Stimulated activated CD8-positive, alpha-beta memory T cell treated with anti-CD3 and anti-CD28 coated beads, Interleukin-15, amount 100 ng/mL, for 24 hours (primary cell): ENCODE data around the gene NHERF1.

Experiments
- DNase-seq: peaks from one replicate; pipeline ENCODE4 v3.0.0-alpha.2; 2020; ENCODE audit warnings: low read depth

The NHERF1 gene

DNA sequence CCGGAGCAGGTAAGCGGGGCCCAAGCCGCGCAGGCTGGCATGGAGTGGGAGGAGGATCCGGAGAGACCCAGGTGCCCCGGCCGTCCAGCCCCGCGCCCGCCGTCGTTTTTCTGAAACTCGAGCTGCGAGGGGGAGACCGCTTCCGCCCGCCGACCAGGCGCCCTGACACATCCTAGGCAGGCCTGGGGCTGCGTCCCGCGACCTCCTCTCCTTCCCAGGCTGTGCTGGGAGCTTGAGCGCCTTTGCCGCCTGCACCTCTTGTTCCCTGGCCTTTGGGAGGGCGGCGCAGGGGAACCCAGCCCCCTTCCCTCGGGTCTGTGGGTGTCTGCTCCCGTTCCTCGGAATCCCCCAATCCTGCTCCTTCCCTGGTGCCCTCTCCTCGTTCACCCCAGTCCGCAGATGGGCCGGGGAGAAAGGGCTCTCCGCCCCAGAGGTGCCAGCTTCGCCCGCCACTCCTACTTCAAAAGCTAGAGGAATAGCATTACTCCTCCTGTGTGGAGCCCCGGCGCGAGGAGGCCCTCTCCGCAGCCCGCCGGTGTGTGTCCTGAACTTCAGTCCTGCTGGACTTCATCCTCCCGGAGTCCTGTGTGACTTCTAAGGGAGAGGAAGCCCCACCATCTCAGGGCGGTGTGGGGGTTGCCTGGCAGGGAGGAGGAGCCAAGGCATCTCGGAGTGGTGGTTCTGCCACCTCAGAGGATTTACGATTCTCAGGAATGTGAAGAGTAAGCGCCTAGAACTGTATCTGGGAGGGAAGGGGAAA is 1.0 kb downstream of the NHERF1 start:
- DNase-seq = no peak

DNA sequence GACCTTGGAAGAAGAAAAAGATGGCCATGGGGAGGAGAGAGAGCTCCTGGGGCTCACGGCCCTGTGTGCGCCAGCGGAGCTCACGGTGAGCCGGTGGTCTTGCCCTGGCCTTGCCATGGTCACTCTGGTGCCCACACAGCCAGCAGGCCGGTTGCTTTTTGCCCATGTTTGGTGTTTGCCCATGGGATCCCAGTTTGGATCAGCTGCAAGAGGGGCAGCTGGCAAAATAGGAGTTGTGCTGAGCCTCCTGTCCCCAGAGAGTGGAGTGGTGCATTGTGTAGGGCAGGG is 1.6 kb downstream of the NHERF1 start:
- no peak for DNase-seq

DNA sequence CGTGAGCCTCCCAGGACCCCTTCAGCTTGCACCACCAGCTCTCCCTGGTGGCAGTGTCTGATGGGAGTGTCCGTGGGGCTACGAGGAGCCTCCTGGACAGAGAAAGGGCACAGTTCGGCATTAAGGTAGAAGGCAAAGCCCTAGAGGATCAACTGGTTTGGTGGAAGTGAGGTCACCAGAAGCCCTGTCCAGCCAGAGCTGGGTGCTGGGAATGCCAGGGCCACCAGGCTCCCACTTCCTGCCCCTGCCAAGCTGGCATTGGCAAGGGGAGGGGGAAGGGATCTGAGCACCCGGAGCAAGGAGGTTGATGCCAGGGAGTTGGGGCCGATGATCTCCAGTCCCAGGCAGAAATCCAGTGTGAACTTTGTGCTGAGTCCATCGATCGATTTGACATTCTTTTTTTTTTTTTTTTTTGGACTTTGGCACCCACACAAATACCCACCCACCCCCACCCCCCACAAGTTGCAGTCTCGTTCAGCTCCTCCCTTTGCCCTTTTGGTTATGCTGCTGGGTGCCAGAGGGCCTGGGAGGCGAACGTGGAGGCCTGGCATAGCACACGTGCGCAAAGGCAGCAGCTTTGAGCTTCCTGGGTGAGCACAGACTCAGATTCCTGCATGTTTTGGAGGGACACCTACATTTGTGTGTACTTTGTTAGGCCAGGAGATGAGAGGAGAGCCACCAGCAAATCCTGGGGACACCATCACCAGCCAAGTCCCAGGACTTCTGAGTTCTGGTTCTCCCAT is 2.1 kb downstream of the NHERF1 start:
- no peak for DNase-seq

DNA sequence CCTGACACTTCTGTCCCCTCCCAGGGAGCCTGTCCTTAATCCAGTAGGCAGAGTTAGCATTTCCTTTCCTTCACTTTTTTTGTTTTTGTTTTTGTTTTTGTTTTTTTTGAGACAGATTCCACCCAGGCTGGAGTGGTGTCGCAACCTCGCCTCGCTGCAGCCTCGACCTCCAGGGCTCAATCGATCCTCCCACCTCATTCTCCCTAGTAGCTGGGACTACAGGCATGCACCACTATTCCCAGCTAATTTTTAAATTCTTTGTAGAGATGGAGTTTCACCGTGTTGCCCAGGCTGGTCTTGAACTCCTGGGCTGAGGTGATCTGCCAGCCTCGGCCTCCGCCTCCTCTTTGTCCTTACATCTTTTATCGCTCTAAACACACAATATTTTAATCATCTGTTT is 4.0 kb downstream of the NHERF1 start:
- DNase-seq = no peak

DNA sequence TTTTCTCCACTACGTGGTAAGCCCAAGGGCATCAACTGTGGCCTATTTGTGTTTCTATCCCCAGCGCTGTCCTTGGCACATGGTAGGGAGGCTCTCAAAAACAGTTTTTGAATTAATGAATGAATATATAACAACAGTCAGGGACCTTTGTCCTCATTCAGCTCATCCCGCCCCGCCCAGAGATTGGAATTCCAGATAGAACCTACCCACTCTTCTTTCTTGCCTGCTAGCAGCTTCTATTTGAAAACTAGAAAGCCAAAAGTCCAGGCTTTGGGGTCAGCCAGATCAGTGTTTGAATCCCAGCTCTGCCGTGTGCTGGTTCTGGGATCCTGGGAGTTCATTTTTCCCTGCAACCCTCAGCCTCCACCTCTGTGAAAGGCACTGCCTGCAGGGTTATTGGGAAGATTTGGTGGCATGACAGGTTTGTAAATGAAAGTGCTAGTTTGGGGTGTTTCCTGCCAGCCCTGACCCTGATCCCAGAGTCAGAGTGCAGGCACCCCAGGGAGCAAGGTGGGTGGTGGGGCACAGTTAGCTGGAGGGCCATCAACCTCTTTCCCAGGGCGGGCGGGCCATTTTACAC is 4.5 kb downstream of the NHERF1 start:
- no peak for DNase-seq

DNA sequence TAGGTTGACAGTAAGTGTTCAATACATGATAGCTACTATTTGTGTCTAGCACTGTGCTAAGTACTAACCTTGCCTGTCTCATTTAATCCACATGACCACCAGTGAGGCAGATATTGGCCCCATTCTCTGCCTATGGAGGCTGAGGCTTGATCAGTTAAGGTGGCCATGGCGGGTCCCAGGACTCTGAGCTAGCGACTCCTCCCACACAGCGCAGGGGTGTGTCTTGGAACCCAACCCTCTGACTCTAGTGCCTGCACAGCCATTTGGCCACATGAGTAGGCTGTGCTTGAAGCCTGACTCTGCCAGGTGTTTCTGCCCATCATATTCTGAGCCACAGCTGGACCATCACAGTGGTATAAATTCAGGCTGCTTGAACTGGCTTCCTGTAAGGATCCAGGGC is 6.4 kb downstream of the NHERF1 start:
- no peak for DNase-seq

DNA sequence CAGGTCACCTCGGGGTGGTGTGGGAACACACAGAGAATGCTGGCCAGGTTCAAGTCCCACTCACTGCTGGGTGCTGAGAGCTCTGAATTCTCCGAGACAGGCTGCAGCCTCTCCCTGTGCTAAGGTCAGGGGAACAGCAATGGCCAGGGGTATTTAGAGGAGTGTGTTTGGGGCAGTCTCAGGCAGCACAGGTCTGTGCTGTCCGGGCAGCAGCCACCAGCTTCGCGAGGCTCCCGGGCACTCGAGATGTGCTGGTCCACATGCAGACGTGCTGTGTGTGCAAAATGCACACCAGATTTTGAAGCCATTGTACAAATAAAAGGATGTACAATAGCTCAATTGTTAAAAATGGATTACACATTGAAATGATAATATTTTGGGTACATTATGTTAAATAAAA is 7.1 kb downstream of the NHERF1 start:
- DNase-seq = no peak

DNA sequence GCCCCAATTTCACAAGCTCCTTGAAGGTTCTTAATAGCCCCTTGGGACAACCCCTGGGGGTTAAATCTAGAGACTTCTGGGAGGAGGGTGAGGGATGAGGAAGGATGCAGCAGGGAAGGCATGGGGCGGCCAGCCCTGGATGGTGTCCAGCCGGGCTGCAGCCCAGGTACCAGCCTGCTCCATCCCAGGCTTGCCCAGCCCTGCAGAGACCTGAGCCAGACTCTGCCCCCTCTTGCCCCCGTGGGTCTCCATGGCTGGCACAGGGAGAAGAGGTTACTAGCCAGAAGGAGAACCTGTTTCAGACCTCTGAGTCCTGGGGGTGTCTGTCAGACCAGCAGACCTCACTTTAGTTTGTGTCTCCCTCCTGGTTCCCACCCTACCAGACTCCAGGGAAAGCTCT is 8.5 kb downstream of the NHERF1 start:
- no peak for DNase-seq

DNA sequence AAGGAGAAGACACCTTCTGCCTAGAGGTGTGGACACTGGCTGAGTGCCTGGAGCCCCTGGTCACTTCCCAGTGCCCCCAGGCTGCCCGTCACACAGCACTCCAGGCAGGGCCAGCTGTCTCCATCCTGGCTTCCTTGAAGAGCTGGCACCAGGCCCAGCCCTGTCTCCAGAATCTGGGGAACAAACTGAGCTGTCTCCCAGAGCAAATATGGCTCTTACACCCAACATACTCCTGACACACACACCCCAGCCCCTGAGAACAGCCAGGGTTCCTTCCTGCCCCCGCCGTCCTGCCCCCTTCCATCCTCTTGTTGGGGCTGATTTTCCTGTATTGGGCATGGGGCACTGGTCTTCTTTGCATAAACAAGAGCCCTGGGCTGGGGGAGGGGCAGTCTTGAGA is 9.1 kb downstream of the NHERF1 start:
- DNase-seq = no peak

DNA sequence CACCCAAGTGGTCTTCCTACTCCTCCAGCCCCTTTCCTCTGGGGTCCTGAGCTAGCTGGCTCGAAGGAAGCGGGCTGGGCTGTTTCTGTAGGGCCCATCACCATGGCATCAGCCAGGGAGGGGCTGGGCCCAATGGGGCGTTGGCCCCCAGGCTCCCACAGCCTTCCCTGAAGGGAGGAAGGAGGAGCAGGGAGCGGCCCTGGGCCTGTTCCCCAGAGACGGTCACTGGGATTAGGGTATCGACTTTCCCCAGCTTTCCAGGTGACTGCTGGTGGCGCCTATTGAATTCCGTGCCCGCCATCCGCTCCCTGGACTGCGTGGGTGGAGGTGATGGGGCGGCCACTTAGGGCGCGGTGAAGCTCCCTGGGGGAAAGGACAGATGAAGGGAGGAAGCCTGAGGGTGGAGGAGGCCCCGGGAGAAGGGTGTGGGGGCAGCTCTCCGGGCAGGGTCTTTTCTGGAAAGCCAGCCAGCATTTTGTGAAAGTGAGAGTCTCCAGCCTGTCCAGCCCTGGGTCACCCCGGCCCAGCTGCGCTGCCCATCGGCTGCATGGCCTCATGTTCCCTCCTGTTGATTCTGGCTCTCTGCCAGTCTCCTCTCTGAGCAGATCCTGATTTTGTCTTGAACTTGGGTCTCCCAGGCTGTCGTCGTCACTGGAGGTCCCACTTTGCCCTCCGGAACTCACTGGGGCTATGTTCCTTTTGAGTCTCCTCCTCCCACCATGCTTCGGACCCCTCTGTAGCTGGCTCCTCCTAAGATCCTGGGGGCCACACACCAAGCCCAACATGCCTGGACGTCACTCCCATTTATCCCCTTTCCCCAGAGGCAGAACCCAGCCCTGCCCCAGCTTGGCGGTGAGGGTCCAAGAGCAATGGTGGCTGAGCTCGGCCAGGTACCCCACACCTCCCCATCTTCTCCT is 9.8 kb downstream of the NHERF1 start:
- no peak for DNase-seq

DNA sequence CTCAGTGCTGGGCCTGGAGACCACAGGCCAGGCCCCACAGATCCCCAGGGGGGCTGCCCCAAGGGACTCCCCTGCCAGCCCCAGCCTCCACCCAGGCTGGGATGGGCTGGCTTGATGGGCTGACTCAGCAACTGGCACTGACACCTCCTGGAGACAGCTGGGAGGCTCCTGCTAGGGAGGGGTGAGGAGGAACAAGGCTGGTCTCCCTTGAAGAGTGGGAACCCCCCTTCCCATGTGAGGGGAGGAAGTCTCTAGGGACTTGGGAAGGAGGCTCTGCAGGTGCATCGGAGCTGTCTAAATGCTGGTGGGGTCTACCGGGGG is 10.4 kb downstream of the NHERF1 start:
- no peak for DNase-seq

DNA sequence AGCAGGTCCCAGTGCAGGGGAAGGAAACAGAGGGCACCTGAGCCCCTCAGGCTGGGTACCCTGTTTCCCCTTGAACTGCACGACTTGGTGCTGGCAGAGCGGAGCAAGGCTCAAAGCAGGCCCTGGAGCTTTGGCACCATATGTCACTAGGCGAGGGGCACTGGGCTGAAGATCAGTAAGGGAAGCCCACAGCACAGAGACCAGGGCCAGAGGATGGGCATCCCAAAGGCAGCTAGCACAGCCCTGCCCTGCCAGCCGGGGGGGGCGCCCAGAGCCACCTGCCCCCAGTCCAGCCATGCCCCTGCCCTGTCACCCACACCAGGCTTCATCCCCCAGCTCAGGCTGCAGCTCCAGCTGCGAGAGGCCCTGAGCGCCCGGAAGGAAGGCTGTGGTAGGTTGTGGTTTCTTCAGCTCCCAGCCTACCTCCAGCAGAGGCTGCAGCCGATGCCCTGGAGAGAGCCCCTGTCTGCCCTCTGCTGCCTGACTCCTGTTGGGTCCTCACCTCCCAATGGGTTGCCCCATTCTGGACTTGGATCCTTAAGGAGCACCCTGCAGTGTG is 10.9 kb downstream of the NHERF1 start:
- DNase-seq = no peak

DNA sequence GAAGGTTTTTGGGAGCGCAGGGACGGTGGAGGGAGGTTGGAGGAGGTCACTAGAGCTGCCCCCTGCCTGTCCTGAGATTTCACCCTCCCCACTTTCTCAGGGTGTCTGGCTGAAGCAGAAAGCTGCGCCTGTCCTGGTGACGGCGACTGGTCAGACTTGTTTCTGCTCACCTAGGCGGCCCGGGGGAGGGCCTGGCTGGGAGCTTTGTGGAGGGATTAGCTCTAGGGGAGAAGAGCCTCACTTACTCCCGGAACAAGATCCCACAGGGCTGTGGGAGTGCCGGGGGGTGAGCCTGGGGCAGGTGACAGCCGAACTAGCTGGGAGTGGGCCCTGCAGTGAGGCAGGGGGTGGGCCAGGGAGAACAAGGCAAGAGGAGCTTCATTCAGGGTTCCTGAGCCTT is 11.5 kb downstream of the NHERF1 start:
- no peak for DNase-seq

DNA sequence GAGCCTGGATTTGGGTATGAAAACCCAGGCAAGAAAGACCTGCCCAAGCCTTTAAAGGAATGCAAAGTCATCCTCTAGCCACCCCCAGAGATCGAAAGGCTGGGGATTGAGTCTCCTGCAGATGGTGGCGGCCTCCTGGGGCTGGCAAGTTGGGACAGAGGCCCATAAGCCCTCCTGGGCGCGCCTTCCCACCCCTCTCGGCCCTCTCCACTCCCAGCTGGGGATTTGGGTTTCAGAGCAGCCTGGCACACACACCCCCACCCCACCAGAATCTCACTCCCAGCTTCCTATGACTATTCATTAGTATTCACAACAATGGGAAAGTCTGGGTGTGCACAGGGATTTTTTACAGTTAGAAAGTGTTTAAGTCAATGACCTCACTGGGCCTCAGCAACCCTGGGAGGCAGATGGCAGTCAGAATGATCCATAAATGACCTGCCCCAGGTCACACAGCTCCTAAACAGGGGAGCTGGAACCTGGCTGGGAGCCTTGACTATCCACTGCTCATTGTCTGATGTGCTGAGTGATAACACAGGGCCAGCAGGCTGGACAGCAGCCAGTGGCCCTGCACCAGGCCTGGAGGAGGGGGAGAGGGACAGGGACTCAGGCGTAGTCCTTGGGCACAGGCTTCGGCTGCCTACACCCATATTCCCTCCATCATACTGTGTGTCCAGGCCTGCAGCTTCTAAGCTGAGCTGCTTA is 12.1 kb downstream of the NHERF1 start:
- no peak for DNase-seq

DNA sequence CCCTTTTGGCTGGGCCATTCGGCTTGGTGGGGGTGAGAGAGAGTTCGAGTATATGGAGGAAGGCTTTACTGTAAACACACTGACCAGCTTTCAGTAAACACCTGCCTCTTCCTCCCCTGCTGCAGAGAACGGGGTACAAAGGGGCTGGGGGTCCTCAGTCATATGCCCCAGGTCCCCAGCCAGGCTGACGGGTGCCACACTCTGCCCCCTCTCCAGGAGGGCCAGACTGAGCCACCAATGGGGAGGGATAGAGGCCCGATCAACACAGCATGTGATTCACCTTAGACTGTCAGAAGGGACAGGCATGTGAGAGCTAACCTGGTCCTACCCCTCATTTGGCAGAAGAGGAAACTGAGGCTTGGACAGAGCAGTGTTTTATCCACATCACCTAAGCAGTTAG is 13.0 kb downstream of the NHERF1 start:
- no peak for DNase-seq

DNA sequence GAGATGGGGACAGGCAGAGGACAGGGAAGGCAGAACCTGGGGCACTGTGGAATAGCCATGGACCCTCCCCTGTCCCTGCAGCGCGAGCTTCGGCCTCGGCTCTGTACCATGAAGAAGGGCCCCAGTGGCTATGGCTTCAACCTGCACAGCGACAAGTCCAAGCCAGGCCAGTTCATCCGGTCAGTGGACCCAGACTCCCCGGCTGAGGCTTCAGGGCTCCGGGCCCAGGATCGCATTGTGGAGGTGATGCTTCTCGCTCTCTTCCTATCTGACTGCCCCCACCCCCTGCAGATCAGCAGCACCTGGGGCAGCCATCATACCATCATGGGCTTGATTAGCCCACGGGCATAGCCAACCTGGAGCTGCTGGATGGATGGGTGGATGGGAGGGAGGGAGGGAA is 13.5 kb downstream of the NHERF1 start:
- DNase-seq = no peak

DNA sequence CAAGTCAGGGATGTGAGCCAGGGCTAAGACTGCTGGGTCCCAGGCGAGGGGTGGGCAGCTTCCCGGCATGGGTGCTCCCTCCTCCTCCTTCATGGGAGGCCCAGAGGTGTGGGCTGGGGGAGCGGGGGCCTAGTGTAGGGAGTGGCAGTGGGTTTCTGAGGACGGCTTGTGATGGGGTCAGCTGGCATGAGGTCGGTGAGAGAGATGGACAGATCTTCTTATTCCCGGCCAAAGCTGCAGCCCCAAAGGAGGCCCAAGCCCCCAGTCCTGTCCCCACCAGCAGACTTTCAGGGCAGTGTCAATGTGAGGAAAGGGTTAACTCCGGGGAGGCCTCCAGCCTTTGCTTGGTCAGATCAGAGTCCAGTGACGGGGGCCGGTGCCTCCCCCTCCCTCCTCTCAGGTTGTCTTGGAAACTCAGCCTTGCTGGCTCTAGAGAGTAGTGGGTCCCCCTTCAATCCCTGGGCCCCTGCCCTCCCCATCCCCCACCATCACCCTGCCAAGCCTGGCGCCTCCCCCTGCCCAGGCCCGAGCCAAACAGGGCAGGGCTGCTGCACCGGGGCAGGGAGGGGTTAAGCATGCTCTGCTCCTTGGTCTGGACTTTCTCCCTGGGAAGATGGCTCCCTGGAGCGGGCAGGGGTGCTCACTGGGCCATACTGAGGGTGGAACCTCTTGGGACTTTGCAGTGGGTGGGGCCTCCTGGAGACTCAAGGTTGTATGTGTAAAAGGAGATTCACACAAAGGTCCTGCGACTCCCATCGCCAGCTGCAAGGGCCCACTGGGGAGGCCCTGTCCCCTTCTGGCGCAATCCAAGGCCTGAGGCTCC is 15.3 kb downstream of the NHERF1 start:
- DNase-seq = no peak

DNA sequence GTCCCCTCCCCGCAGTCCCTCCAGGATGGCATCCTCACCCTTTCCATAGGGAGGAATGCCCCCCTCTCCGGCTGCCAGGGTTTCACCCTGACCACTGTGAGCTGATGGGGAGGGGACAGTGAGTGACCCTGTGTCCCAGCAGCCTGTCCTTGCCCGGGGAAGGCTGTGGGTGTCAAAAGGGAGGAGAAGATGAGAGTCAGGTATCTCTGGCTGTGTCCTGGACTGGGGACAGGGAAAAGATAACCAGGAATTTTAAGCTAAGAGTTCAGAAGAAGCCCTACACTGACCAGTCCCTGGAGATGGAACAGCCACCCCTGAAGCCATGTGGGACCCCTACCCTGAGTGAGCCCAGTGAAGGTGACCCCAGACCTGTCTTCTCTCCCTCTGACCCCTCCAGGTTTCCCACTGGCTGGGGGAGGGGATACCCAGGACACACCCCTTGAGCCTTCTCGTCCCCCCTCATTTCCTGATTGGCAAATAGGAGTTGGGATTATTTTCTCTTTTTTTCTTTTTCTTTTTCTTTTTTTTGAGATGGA is 16.4 kb downstream of the NHERF1 start:
- DNase-seq = no peak

DNA sequence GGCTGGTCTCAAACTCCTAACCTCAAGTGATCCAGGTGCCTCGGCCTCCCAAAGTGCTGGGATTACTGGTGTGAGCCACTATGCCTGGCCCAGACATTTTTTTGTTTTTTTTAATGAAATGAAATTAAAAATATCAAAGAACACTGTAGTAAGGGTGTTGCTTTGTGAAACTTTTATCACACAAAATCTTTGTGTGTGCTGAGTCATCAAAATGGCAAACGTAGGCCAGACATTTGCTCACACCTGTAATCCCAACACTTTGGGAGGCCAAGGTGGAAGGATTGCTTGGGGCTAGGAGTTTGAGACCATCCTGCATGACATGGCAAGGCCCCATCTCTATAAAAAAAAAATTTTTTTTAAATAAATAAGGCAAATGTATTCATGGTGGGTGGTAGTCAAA is 18.0 kb downstream of the NHERF1 start:
- DNase-seq = no peak

DNA sequence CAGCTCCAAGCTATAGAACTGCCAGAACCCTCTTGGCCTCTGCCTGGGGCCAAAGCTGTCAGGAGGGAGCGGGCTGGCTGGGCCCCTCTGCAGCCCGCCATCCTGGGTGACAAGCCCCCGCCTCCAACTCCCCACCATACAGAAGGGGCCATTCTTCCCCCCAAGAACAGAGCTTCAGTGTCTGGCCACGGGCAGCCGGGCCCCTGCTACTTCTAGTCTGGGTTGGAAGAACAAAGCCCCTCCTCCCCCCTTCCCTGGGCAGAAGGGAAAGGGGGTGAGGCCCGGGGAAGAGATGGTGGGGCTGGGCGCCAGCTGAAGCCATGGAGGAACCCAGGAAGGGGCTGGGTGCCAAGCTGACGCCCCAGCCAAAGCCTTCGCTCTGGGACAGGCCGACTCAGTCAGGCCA is 18.7 kb downstream of the NHERF1 start:
- no peak for DNase-seq
